Esophagus muscularis mucosa (tissue), 4 donors: Measurements from ENCODE around the gene MICB. TPM values are rescaled to one million over a fixed set of nuclear protein-coding genes. Genes with fewer than 3 reads are reported as not detected.

Source experiments
- DNase-seq: peaks from one replicate; pipeline ENCODE4 v3.0.0-alpha.2; 2017; ENCODE audit errors: extremely low spot score
- H3K27ac ChIP-seq, 4 donors: fragments of 200-600 bp; sonication (generic); replicated peaks in 1 of 4; 1 replicate in 3 of 4; 2 replicates in 1 of 4; pipeline ENCODE4 v1.5.1; 2016 to 2019; ENCODE audit warnings: mild to moderate bottlenecking in 1 of 4
- H3K27me3 ChIP-seq, 4 donors: fragments of 200-600 bp; sonication (generic); one replicate each; pipeline versions ENCODE4 v1.5.1 to v1.6.0; 2016 to 2019
- H3K36me3 ChIP-seq, 4 donors: fragments of 200-600 bp; sonication (generic); one replicate each; pipeline ENCODE4 v1.5.1; 2016 to 2019
- H3K4me1 ChIP-seq, 4 donors: fragments of 200-600 bp; sonication (generic); one replicate each; pipeline ENCODE4 v1.5.1; 2016 to 2019
- H3K4me3 ChIP-seq, 4 donors: fragments of 200-600 bp; sonication (generic); 1 replicate in 2 of 4; 2 replicates in 2 of 4; pipeline ENCODE4 v1.5.1; 2016 to 2019; ENCODE audit warnings: mild to moderate bottlenecking in 4 of 4, moderate library complexity in 1 of 4
- H3K9me3 ChIP-seq, 4 donors: fragments of 200-600 bp; sonication (generic); 1 replicate in 3 of 4; 2 replicates in 1 of 4; pipeline ENCODE4 v1.5.1; 2016 to 2019
- EP300 ChIP-seq: sonication (generic); formaldehyde crosslinking; IDR thresholded peaks from one replicate; pipeline ENCODE4 v1.6.1; 2017; ENCODE audit warnings: antibody characterized with exemption
- POLR2A ChIP-seq: fragments of 450-650 bp; IDR thresholded peaks from one replicate; pipeline ENCODE4 v1.6.1; 2017; ENCODE audit warnings: antibody characterized with exemption, moderate library complexity, mild to moderate bottlenecking, low read depth
- POLR2AphosphoS5 ChIP-seq, 2 donors: sonication (generic); formaldehyde crosslinking; IDR thresholded peaks; one replicate each; pipeline ENCODE4 v1.6.1; 2017; ENCODE audit warnings: antibody characterized with exemption in 2 of 2
- WGBS: methylation state at CpG from one replicate; pipeline ENCODE4 v1.1.5; 2018; 5-methylcytosine and 5-hydroxymethylcytosine counted together
- intact Hi-C: fragments of 100-400 bp; cut with DNase I; formaldehyde crosslinking; loops from one replicate; pipeline ENCODE4 v1.15.1; 2023
- total RNA-seq, 4 donors: library from RNA; depleted of rRNA; stranded (reverse); fragments of >200 nt; gene quantifications; one replicate each; pipeline versions ENCODE4 v1.1.0 to v1.2.1, GENCODE V29; 2016
- TF ChIP-seq, protein P1 (sequence below), 3 experiments: fragments of 200-600 bp in 2 of 3; fragments of 450-650 bp in 1 of 3; sonication (generic) in 2 of 3; IDR thresholded peaks; one replicate each; pipeline ENCODE4 v1.5.1; 2017 to 2019; ENCODE audit warnings: antibody characterized with exemption in 3 of 3, mild to moderate bottlenecking in 2 of 3, moderate library complexity in 1 of 3

MICB gene
- total RNA-seq, 4 donors from 2014 or later: 0.46 to 2.9 (median 1.7) TPM

DNA sequence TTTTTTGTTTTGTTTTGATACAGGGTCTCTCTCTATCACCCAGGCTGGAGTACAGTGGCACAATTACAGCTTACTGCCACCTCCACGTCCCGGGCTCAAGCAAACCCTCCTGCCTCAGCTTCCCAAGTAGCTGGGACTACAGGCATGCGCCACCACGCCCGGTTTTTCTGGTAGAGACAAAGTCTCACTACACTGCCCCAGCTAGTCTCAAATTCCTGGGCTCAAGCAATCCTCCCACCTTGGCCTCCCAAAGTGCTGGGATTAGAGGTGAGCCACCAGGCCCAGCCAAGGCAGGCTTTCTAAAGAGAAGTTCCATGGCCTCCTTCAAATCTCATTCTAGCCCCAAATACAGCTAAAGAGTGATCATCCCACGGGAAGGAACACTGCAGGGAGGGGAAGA is 36.1 kb downstream of the MICB start:
- H3K9me3 ChIP-seq: no peaks in the 10 kb centered on the region
- WGBS: 73% methylated on average over 6 of the region's 6 CpGs
- no peak for DNase-seq
- H3K4me3 ChIP-seq: no peak overlapping the region
- H3K36me3 ChIP-seq: peaks cover 74 to 99% (median 97%) of the 10 kb centered on the region in 4 donors
- H3K27me3 ChIP-seq: no peaks in the 10 kb centered on the region
- TF ChIP-seq POLR2A (no peak), POLR2AphosphoS5 (IDR thresholded peaks at IDR 0.05) (no peak), EP300 (no peak)
- TF ChIP-seq, protein P1, sequence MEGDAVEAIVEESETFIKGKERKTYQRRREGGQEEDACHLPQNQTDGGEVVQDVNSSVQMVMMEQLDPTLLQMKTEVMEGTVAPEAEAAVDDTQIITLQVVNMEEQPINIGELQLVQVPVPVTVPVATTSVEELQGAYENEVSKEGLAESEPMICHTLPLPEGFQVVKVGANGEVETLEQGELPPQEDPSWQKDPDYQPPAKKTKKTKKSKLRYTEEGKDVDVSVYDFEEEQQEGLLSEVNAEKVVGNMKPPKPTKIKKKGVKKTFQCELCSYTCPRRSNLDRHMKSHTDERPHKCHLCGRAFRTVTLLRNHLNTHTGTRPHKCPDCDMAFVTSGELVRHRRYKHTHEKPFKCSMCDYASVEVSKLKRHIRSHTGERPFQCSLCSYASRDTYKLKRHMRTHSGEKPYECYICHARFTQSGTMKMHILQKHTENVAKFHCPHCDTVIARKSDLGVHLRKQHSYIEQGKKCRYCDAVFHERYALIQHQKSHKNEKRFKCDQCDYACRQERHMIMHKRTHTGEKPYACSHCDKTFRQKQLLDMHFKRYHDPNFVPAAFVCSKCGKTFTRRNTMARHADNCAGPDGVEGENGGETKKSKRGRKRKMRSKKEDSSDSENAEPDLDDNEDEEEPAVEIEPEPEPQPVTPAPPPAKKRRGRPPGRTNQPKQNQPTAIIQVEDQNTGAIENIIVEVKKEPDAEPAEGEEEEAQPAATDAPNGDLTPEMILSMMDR (IDR thresholded peaks at IDR 0.05): no peak
- peaks cover 10 to 31% (median 25%) of the 10 kb centered on the region in 4 donors for H3K4me1 ChIP-seq
- intact Hi-C loops: no loop called here
- no peak overlapping the region for H3K27ac ChIP-seq

DNA sequence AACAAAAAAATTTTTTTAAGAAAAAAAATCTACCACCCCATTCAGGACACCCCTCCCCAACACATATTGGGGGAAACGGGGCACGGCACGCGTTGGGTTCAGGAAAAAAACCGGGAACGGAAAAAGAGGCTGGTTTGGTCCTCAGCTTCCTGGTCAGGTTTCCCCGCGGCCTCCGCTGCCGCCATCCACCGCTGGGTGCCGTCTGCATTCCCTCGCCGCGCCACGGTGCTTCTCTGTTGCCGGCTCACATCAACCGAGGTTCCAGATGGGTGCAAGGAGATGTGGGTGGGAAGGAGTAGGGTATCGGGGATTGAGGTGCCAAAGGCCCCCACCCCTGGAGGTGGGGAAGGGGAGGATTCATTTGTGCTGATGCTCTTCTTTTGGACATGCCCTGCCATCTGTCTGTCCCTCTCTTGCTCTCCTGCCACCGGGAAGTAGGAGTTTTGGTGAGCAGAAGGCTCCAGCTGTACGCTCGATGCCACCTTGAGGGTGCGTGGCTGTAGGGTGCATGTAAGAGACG is 36.6 kb downstream of the MICB start:
- Histone ChIP-seq H3K4me3 (no peak overlapping the region), H3K27me3 (no peaks in the 10 kb centered on the region), H3K4me1 (peaks cover 16 to 37% (median 31%) of the 10 kb centered on the region in 4 donors), H3K9me3 (no peaks in the 10 kb centered on the region), H3K27ac (no peak overlapping the region), H3K36me3 (peaks cover 76 to 100% (median 99%) of the 10 kb centered on the region in 4 donors)
- TF ChIP-seq EP300 (no peak), POLR2A (no peak), POLR2AphosphoS5 (IDR thresholded peaks at IDR 0.05) (no peak)
- TF ChIP-seq, protein P1 (IDR thresholded peaks at IDR 0.05): no peak
- intact Hi-C loops: no loop called here
- 87% methylated on average over 24 of the region's 24 CpGs for WGBS
- no peak for DNase-seq

DNA sequence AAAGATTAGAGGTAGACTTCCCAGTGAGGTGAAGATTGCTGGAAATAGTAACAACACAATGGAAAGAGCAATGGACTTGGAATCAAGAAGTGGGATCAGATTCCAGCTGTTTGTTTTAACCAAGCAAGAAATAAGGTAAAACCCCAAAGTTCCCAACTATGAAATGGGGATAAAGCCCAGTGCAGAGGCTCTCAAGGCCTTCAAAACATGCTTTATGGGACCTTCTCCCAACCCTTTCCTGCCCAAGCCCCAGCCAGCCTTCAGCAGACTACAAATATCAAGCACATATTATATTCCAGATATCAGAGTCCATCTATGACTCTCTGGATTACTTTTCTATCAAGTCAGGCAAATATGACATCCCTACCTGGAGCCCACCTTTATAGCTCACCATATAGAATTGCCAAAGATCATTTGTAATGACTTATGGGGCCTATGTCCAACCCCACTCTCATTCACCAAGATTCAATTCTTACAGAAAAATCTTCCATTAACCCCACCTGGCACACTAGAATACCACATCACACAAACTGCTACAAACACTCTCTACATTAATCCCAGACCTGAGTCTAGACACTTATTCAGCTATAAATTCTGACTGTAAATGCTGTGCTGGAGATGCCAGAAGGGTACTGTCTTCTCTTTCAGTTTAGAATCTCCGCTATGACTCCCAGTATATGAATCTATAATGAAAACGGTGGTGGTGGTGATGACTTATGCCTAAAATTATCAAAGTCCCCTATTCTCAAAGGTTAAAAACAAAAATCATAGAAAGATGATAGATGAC is 37.8 kb downstream of the MICB start:
- no peak overlapping the region for H3K4me3 ChIP-seq
- no peak for TF ChIP-seq EP300
- TF ChIP-seq, protein P1 (IDR thresholded peaks at IDR 0.05): no peak
- no peak for TF ChIP-seq POLR2AphosphoS5 (IDR thresholded peaks at IDR 0.05)
- TF ChIP-seq POLR2A: no peak
- H3K4me1 ChIP-seq: peaks cover 27 to 48% (median 42%) of the 10 kb centered on the region in 4 donors
- no peaks in the 10 kb centered on the region for H3K9me3 ChIP-seq
- no peaks in the 10 kb centered on the region for H3K27me3 ChIP-seq
- no peak overlapping the region for H3K27ac ChIP-seq
- DNase-seq: no peak
- 66% methylated on average over 2 of the region's 2 CpGs for WGBS
- intact Hi-C loops: no loop called here
- H3K36me3 ChIP-seq: peaks cover 74 to 97% (median 95%) of the 10 kb centered on the region in 4 donors

DNA sequence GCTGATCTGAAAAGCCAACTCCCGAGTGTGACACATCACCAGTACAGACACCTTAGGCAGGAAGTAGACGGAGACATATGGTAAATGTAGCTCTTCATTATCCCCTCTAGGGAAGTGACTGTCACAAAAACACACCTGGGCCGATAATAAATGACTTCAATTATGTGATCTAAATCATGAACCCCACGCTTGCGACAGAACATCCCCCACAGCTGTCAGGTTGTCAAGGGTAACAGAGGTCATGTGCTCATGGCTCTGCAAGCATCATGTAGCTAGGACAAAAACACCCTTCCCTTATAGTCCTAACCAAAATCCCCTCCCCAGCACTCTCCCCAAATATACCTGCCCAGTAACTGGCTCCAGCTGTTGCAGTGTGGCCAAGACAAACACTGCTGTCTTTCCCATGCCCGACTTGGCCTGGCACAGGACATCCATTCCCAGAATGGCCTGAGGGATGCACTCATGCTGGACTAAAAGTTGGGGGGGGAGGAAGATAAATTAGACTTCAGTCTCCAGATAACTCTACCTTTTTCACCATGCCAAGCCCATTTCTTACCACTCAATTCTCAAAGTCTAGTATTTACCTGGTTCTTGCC is 41.0 kb downstream of the MICB start:
- DNase-seq: no peak
- Histone ChIP-seq H3K4me3 (peak overlapping the region in 1 of 4 donors; percentile 71), H3K27me3 (no peaks in the 10 kb centered on the region), H3K9me3 (no peaks in the 10 kb centered on the region), H3K27ac (peak overlapping the region in 2 of 4 donors; percentile 91 to 98), H3K36me3 (peaks cover 50 to 65% (median 63%) of the 10 kb centered on the region in 4 donors), H3K4me1 (peaks cover 37 to 60% (median 55%) of the 10 kb centered on the region in 4 donors)
- TF ChIP-seq POLR2AphosphoS5 (IDR thresholded peaks at IDR 0.05) (no peak), POLR2A (no peak), EP300 (no peak)
- TF ChIP-seq, protein P1 (IDR thresholded peaks at IDR 0.05): no peak
- intact Hi-C loops: no loop called here
- 54% methylated on average over 6 of the region's 6 CpGs for WGBS
